UCSD-AML1 (cell line): ENCODE measurements around the gene EFCAB13.
"Not testable (repeated sequence)": the region's sequence is repeated elsewhere in the genome, so short reads cannot be mapped to it uniquely, and the experiment has no call there.

Experiments
- DNase-seq: peaks from one replicate; lab custom pipeline; 2025; ENCODE audit not compliant: unreplicated experiment; lab: John Stamatoyannopoulos, UW

The EFCAB13 gene

DNA sequence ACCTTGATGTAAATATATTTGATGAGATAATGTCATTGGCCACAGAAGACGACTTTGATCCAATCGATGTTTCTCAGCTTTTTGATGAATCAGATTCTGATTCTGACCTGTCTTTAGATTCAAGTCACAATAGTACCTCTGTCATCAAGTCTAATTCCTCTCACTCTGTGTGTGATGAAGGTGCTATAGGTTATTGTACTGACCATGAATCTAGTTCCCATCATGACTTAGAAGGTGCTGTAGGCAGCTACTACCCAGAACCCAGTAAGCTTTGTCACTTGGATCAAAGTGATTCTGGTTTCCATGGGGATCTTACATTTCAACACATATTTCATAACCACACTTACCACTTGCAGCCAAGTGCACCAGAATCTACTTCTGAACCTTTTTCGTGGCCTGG lies 101.5 kb downstream of the EFCAB13 start:
- not testable (repeated sequence) for DNase-seq

DNA sequence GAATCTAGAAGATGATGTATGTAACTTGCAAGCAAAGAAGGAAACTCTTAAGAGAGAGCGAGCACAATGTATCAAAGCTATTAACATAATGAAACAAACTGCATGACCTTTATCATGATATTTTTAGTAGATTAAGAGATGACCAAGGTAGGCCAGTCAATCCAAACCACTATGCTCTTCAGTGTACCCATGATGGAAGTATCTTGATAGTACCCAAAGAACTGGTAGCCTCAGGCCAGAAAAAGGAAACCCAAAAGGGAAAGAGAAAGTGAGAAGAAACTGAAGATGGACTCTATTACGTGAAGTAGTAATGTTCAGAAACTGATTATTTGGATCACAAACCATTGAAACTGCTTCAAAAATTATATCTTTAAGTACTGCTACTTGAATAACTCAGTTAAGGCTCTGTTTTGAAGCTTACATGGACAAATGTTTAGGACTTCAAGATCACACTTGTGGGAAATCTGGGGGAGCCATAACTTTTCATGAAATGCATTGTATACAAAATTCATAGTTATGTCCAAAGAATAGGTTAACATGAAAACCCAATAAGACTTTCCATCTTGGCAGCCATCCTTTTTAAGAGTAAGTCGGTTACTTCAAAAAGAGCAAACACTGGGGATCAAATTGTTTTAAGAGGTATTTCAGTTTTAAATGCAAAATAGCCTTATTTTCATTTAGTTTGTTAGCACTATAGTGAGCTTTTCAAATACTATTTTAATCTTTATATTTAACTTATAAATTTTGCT lies 102.3 kb downstream of the EFCAB13 start:
- not testable (repeated sequence) for DNase-seq

DNA sequence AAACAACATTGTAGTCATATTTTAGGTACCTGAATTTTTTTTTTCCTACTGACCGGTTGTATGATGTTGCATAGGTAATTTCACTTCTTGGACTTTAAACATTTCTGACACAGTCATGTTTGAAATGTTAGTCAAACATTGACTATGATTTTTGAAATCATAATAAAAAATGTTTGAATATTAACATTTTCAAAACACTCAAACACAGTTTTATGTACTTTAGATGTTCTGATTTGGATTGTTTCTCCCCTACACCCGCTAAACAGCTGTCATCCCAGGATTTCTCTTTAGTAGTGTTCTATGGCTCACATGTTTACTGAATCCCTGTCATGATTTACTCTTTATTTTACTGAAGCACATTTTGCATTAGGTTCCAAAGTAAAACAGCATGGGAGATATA lies 104.2 kb downstream of the EFCAB13 start:
- no peak for DNase-seq

DNA sequence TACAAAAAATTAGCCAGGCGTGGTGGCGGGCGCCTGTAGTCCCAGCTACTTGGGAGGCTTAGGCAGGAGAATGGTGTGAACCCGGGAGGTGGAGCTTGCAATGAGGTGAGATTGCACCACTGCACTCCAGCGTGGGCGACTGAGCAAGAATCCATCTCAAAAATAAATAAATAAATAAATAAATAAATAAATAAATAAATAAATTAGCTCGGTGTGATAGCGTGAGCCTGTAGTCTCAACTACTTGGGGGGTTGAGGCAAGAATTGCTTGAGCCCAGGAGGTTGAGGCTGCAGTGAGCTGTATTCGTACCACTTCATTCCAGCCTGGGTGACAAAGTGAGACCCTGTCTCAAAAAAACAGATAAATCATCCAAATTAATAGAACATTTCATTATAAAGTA lies 108.5 kb downstream of the EFCAB13 start:
- DNase-seq, result not testable (repeated sequence)

DNA sequence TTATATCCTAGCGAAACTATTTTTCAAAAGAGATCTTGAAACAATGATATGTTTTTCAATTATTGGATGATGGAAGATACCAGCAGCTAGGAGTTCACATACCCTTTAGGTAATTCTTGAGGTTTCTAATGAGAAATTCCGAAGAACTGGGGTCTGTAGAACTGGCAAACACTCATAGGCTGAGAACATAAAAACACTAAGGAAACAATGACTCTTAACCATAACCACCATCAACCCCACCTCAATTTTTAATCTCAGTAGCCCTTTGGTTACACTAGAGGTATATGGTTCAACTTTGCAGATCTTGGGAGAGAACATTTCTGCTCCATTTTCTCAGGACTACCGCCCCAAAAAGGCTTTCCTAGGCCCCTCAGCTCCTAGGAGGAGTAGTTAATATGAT lies 141.4 kb downstream of the EFCAB13 start:
- no peak for DNase-seq

DNA sequence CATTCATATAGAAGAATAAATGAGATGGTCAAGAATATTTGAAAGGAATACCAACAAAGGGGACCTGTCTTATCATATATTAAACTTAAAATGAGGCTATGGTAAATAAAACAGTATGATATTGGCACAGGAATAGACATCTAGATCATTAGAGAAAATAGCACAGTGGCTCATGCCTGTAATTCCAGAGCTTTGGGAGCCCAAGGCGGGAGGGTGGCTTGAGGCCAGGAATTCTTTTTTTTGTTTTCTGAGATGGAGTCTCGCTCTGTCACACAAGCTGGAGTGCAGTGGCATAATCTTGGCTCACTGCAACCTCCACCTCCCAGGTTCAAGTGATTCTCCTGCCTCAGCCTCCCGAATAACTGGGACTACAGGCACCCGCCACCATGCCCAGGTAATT lies 143.2 kb downstream of the EFCAB13 start:
- DNase-seq, result not testable (repeated sequence)

DNA sequence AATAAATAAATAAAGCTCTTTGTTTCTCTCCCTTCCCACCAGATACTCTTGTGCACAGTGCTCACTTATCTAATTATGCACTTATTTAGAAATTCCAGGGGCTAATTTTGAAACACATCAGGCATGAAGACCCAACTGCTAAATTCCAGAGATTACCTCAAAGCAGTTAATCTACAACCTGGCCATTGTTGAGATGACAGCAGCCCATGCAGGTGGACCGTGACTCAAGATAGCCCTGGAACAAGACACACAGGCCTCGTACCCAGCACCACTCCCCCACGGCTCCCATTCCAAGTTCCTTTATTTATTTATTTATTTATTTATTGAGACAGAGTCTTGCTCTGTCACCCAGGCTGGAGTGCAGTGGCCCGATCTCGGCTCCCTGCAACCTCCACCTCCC lies 147.1 kb downstream of the EFCAB13 start:
- no peak for DNase-seq

DNA sequence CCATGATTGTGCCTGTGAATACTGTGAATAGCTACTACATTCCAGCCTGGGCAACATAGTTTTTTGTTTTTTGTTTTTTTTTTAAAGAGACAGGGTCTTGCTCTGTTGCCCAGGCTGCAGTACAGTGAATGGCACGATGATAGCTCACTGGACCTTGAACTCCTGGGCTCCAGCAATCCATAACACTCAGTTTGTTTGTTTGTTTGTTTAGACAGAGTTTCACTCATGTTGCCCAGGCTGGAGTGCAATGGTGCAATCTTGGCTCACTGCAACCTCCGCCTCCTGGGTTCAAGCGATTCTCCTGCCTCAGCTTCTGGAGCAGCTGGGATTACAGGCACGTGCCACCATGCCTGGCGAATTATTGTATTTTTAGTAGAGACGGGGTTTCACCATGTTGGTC lies 148.3 kb downstream of the EFCAB13 start:
- not testable (repeated sequence) for DNase-seq
